AML-193 (cell line): ENCODE data around the gene MYO19.
"Not testable (repeated sequence)": the region's sequence is repeated elsewhere in the genome, so short reads cannot be mapped to it uniquely, and the experiment has no call there.

Experiments
- DNase-seq, 2 experiments: peaks; one replicate each; lab custom pipeline; 2025; lab: John Stamatoyannopoulos, UW

MYO19 gene

GRCh38 chr17:36501351-36501750 is 33.3 kb downstream of the MYO19 start:
- DNase-seq: no peak

DNA sequence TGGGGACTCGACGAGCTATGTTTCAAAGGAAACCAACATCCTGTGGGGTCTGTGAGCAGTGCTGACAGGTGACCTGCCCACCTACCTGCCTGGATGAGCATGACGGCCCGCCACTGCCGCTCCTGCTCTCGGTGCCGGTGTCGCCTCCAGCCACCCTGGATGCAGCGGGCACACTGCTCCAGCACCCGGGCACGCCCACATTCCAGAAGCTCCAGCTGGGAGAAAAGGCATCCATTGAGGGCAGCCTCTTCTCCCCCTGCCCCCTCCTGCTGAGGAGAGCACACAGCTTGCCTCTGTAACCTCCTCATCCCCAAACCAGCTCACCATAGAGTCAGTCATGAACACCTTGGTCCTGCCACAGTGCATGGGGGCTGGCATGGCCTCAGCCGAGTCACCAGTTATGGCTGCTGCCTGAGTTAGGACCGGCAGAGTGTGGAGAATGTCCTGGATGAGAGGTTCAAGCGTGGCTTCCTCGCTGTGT is 33.9 kb downstream of the MYO19 start:
- no peak for DNase-seq

GRCh38 chr17:36498560-36499300 is 35.9 kb downstream of the MYO19 start:
- DNase-seq: no peak

DNA sequence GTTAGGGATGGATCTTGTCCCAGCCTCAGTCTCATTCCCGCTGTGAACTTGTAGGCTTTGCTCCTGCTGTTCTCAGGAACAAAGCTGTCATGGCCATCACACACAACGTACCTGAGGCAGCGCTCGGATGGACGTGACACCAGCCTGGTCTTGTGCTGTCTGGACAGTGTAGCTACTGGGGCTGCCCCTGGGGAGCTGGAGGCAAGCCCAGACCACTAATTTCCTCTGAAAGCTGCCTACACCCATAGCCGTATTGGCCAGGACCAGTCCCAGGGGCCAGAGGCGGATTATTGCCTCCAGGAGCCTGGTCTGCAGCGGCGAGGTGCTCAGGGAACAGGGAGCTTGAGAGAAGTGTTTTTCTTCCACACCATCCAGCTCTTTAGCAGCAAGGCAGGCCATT is 36.5 kb downstream of the MYO19 start:
- no peak for DNase-seq

GRCh38 chr17:36496018-36496789 is 38.5 kb downstream of the MYO19 start:
- no peak for DNase-seq

DNA sequence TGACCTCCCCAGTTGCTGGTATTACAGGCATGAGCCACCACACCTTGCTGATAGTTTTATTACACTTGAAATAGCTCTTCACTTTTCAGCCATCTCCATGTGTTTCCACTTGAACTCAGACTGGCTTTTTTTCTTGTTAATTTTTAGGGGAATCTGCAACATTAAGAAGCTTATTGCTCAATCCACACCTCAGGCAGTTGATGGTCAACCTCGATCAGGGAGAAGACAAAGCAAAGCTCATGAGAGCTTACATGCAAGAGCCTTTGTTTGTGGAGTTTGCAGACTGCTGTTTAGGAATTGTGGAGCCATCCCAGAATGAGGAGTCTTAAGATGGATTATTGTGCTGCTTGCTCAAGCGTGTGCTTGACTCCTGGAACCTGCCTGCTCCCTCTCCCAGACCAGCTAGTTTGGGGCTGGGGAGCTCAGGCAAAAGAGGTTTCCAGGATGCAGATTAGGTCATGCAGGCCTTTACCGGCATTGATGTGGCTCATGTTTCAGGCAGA is 39.5 kb downstream of the MYO19 start:
- DNase-seq: peak; percentile 15 to 31

- no peak for DNase-seq
These were observed 40.0 kb downstream of the MYO19 start for GRCh38 chr17:36494674-36495073.

DNA sequence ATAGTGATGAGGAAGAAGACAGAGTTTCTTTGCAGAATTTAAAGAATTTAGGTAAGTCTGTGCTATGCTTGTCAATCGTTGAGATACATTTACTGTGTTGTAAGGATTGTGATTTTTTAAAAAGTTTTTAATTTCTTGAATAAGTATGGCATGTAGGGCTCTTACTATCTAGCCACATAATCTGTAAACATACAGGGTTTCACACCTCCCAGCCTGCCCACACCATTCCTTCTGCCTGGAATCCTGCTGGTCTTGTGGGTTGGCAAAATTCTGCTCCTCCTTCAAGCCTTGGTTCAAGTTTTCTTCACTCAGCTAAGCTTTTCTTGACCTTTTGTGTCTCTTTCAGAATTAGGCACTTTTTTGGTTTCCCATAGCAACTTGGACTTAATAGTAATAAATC is 40.7 kb downstream of the MYO19 start:
- no peak for DNase-seq

DNA sequence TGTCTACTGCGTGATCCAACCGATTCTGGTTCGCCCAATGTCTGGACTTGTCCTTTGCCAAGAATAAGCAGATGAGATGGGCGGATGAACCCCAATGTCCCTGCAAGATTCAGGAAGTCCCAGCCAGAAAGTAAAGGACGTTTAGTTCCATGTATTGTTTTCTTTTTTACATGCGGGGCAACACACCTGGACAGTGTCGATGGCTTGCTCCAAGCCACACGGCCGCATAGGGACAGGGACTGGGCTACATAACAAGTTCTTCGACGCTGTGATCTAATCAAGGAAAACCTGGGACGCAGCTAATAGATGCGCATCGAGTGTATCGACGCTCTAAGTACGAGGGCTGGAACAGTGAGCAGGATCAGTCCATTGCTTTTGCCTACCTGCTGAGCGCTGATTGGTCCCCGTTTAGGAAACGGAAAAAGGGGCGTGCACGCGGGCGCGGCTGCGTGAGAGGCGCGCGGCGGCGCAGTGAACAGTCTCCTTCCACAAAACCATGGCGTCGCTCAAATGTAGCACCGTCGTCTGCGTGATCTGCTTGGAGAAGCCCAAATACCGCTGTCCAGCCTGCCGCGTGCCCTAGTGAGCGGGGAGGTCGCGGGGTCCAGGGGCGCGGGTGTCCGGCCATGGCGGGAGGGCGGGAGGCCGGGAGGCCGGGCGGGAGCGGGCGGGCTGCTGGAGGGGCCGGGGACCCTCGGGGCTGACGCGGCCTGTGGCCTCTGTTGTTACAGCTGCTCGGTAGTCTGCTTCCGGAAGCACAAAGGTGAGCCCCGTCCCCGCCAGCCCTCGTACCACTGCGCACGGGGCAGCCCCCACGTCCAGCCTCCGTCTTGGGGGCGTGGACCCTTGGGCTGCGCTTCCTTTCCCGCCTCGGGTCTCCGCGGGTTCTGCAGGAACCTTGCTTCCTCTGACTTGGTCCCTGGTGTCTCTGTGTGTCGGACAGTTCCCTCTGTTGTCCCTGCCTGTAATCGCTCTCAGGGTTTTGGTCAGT is 48.2 kb downstream of the MYO19 start, which contains the start of gene ZNHIT3:
Gene ZNHIT3, plus strand, starts transcription at position 478 of the 991 bp plus-strand sequence. Its CDS starts 19 bp downstream, at position 497.
- DNase-seq: peak; percentile 98 to 99

DNA sequence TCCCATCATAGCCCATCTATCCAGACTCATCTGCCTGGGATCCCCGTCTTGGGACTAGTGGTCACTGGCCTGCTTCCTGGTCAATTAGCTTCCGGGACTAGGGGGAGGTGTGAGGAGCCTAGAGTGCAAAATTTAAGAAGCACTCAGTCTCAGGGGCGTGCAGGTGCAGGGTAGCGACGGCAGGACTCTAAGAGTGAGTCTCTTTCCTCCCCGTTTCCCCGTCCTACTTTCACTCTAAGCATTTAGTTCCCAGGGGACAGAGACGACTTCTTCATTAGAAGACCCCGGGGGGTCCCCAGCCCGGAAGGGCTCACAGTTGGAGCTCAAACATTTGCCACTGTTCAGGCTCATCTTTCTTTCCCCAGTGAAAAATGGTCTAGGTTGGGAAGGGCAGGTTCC is 48.9 kb downstream of the MYO19 start:
- DNase-seq: no peak

- no peak for DNase-seq
These were observed 49.6 kb downstream of the MYO19 start for GRCh38 chr17:36485027-36485426.

- not testable (repeated sequence) for DNase-seq
These were observed 50.6 kb downstream of the MYO19 start for GRCh38 chr17:36484021-36484420.

DNA sequence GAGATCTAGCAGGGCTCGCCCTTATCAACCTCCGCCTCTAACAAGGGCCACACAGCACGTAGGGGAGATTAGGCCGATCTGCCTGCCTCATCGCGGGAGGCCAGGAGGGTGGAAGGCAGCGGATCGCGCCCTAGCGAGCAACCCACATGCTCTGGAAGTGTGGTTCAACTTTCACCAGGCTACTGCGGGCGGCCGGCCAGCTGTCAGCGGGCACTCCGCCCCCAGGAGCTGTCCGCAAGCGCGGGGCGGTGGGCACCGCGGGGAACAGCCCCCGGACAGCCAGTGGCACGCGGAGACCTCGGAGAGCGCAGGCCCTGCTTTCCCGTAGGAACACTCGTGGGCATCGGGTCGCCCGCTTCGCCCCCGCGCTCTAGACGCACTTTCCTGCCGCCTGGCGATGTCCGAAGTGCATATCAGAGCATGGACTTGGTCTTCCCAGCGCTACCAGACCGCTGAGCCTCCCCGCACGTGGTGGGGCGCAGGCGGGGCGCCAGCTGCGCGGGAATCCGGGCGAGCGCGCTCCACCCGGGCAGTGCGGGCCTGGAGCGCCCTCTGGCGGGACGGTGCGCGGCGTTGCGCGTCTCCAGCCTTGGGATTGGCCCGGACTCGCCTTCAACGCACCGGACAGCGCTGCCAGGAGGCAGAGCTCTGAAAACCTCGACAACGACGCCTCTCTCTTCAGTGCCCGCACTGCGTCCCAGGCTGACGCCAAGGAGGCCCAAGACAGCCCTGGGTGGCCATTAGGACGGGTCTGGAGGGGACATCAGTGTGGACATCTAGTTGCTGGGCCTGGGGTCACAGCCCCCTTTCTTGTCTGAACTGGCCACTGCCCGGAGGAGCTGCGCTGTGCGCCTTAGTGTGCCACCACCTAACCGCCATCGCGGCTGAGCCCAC is 51.8 kb downstream of the MYO19 start:
- DNase-seq: peak; percentile 33 to 47

DNA sequence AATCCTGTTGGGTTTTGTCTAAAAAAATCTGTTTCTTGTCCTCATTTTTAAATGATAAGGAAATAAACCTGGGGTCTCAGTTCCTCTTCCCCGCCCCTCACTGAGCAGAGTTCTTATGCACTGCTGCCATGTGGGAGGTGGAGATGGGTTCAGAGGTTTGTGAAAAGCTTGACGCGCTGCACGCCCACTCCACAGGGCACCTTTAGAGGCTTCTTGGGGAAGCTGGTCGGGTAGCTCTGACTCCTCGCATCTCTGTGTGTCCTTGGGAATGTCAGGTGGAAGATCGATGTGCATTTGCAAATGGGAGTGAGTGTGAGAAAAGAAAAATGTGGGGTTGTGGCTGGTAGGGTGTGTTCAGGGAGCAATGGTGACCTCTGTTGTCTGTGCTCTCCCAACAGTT is 52.8 kb downstream of the MYO19 start:
- no peak for DNase-seq

DNA sequence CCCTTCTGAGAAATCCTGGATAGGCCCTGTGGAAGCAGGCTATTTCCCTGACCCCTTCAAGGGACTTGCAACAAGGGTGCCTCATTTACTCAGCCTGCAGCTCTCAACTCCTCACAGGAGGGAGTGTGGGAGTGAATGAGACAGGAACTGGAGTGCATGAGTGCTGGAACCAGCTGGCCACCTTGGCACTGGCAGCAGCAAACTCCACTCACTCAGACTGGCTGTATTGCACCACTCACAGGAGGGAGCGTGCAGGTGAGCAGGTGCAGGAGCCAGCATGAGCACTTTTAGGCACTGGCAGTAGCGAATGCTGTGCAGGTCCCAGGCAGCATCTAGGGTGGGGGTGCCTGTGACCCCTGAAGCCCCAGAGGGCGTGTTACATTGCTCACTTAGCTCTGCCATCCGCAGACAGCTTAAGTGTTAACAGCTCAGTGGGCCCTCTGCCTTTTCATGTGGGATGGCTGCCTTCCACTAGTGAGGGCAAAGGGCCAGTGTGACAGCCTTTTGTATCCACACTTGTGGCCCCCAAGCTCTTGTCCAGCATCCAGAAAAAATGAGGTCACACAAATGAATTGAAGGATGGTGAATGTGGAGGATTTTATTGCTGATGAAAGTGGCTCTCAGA is 59.2 kb downstream of the MYO19 start:
- no peak for DNase-seq

GRCh38 chr17:36474571-36474970 is 60.1 kb downstream of the MYO19 start:
- no peak for DNase-seq

DNA sequence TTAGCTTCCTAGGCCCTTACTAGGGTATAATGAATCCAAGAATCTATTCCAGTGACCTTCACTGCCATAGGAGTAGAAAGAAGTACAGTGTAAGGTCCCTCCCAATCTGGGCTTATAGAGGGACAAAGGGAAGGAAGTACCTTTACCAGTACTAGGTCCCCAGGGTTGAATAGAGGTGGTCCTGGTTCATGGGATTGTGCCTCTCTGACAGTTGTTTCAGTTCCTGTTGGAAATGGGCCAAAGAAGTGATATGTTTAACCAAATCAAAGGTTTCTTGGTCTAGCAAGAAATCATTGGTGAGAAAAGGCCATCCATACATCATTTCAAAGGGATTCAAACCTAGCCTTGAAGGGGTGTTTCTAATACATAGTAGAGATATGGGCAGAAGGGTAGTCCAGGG is 64.2 kb downstream of the MYO19 start:
- DNase-seq: no peak

GRCh38 chr17:36469733-36470132 is 64.9 kb downstream of the MYO19 start:
- no peak for DNase-seq

DNA sequence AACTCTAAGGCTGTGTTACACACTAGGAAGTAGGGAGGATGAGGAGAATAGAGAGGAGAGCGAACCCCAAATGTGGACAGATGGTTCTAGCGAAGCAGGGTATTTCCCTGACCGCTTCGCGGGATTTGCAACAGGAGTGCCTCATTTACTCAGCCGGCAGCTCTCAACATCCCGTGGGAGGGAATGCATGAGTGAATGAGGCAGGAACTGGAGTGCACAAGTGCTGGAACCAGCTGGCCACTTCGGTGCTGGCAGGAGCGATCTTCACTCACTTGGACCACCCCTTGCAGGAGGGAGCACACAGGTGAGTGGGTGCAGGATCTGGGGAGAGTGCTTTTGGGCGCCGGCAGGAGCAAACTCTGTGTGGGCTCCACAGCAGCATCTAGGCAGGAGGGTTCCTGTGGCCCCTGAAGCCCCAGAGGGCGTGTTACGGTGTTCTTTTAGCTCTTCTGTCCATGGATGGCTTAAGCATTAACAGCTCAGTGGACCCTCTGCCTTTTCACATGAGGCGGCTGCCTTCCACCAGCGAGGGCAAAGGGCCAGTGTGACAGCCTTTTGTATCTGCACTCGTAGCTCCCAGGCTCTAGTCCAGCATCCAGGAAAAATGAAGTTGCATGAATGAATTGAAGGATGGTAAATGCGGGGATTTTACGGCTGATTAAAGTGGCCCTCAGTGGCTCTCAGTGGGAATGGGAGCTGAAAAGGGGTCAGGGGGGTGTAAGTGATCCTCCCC is 65.6 kb downstream of the MYO19 start:
- DNase-seq: no peak

DNA sequence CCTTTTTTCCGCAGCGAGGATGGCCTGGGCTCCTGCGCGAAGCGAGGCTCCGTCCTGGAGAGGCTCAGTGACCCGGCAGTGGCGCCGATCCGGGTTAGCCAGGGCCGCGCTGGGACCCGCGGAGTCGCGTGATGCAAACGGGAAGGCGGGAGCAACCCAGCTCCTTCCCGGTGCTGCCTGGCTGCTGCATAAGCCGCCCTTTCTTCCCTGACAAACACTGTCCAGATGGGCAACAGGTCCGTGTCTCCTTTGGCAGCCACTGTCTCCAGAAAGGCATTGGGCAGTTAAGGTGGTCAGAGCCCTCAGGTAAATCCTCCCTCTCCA is 69.9 kb downstream of the MYO19 start:
- DNase-seq: no peak
